DOHH2 (cell line): Measurements from ENCODE around the gene MED12.
A peak's percentile ranks its signal among the peaks of the same experiment; 100 is the strongest.

Experiments used
- H3F3A ChIP-seq: fragments of 200-600 bp; sonication (generic), shearing (Covaris generic); 2 replicates; pipeline ENCODE4 v1.6.0; 2016; ENCODE audit warnings: antibody characterized with exemption, mild to moderate bottlenecking; ENCODE audit not compliant: control insufficient read depth, insufficient read depth
- H3K27ac ChIP-seq: fragments of 200-600 bp; sonication (generic); 2 replicates; pipeline ENCODE4 v1.5.1; 2014; ENCODE audit warnings: low read depth, mild to moderate bottlenecking, low read length, moderate library complexity
- H3K27me3 ChIP-seq: fragments of 200-600 bp; sonication (generic); 2 replicates; pipeline ENCODE4 v1.6.1; 2014; ENCODE audit warnings: mild to moderate bottlenecking, low read length, mixed read lengths; ENCODE audit not compliant: control insufficient read depth
- H3K36me3 ChIP-seq: fragments of 200-600 bp; sonication (generic); 2 replicates; pipeline ENCODE4 v1.6.1; 2014; ENCODE audit warnings: mild to moderate bottlenecking, low read length, moderate library complexity, mixed read lengths; ENCODE audit not compliant: control insufficient read depth
- H3K4me1 ChIP-seq: fragments of 200-600 bp; sonication (generic); 2 replicates; pipeline ENCODE4 v1.6.1; 2014; ENCODE audit warnings: mild to moderate bottlenecking, low read length, mixed read lengths; ENCODE audit not compliant: control insufficient read depth
- H3K4me2 ChIP-seq: fragments of 200-600 bp; sonication (generic); 2 replicates; pipeline ENCODE4 v1.6.0; 2014; ENCODE audit warnings: mild to moderate bottlenecking, low read length, moderate library complexity
- H3K4me3 ChIP-seq: fragments of 200-600 bp; sonication (generic); 2 replicates; pipeline ENCODE4 v1.5.1; 2014; ENCODE audit warnings: mild to moderate bottlenecking, low read length, mixed read lengths
- H3K79me2 ChIP-seq: fragments of 200-600 bp; sonication (generic); 2 replicates; pipeline ENCODE4 v1.6.1; 2014; ENCODE audit warnings: mild to moderate bottlenecking, low read length, mixed read lengths; ENCODE audit not compliant: control insufficient read depth
- H3K9me2 ChIP-seq: fragments of 200-600 bp; sonication (generic); replicated peaks from 2 replicates; pipeline ENCODE4 v1.6.1; 2014; ENCODE audit warnings: mild to moderate bottlenecking, low read length, mixed read lengths; ENCODE audit not compliant: control insufficient read depth
- H3K9me3 ChIP-seq: fragments of 200-600 bp; sonication (generic); 2 replicates; pipeline ENCODE4 v1.6.1; 2014; ENCODE audit warnings: antibody characterized with exemption, low read length, mixed read lengths; ENCODE audit not compliant: control insufficient read depth, insufficient read depth
- H4K20me1 ChIP-seq: fragments of 200-600 bp; sonication (generic); 2 replicates; pipeline ENCODE4 v1.6.0; 2014; ENCODE audit warnings: low read depth, mild to moderate bottlenecking, antibody characterized with exemption, low read length, moderate library complexity; ENCODE audit not compliant: control insufficient read depth, insufficient read depth
- EZH2phosphoT487 ChIP-seq: fragments of 200-600 bp; sonication (generic); IDR thresholded peaks from 2 replicates; pipeline ENCODE4 v1.6.1; 2017; ENCODE audit warnings: borderline replicate concordance, mild to moderate bottlenecking, antibody characterized with exemption, low read length, moderate library complexity, mixed read lengths
- TF ChIP-seq, protein P1 (sequence below): fragments of 200-600 bp; sonication (generic); IDR thresholded peaks from one replicate; pipeline ENCODE4 v1.5.1; 2014; ENCODE audit warnings: antibody characterized with exemption, mild to moderate bottlenecking, low read depth, low read length; ENCODE audit not compliant: poor library complexity, severe bottlenecking

MED12 gene

DNA sequence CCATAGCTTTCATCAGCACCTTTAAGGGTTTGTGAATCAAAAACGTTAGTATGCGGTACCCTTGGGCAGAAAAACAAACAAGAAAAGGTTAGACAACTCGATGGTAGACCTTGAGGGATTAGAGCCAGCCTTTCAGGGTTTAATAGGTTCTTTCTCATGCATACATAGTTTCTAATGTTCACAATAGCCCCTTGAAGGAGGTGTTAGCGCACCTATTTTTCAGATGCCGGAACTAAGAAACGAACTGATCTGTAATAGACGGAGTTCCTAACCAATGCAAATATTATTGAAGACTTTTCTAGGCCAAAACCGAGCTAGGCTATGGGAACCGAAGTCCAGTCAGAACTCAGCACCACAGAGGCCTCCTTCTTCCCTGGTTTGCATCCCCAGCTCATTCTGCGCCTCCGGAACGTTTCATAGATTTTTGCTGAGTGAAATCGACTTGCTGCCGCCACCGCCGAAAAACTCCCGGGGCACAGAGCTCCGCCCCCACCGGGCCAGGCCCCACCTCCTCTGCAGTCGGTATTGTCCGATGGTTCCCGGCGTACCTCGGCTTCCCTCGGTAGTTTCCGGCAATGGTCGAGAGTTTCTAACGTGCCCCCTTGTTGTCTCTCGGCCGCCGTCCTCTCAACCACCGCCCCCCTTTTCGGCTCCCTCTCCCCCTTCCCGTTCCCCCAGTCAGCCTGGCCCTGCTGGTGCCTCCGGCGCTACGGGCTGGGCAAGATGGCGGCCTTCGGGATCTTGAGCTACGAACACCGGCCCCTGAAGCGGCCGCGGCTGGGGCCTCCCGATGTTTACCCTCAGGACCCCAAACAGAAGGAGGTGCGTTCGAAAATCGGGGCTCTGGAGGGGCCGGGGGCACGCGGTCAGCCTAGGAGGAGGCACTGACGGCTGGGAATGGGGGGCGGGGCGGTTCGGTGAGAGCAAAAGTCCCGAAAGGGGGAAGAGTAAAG lies at the start of gene MED12:
Gene MED12, plus strand, starts transcription at position 565 of the 953 bp plus-strand sequence. Its CDS starts 159 bp downstream, at position 724.
- H3K36me3 ChIP-seq = peaks cover 23% of the 10 kb centered on the region
- H3K79me2 ChIP-seq = no peaks in the 10 kb centered on the region
- H3K4me1 ChIP-seq = peaks cover 11% of the 10 kb centered on the region
- peak within 1 kb of the TSS; percentile 81 for H3K4me3 ChIP-seq
- H3K9me2 ChIP-seq = no peaks in the 10 kb centered on the region
- H3F3A ChIP-seq = no peaks in the 10 kb centered on the region
- no peak for TF ChIP-seq EZH2phosphoT487
- TF ChIP-seq, protein P1, sequence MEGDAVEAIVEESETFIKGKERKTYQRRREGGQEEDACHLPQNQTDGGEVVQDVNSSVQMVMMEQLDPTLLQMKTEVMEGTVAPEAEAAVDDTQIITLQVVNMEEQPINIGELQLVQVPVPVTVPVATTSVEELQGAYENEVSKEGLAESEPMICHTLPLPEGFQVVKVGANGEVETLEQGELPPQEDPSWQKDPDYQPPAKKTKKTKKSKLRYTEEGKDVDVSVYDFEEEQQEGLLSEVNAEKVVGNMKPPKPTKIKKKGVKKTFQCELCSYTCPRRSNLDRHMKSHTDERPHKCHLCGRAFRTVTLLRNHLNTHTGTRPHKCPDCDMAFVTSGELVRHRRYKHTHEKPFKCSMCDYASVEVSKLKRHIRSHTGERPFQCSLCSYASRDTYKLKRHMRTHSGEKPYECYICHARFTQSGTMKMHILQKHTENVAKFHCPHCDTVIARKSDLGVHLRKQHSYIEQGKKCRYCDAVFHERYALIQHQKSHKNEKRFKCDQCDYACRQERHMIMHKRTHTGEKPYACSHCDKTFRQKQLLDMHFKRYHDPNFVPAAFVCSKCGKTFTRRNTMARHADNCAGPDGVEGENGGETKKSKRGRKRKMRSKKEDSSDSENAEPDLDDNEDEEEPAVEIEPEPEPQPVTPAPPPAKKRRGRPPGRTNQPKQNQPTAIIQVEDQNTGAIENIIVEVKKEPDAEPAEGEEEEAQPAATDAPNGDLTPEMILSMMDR = no peak
- no peaks in the 10 kb centered on the region for H4K20me1 ChIP-seq
- no peaks in the 10 kb centered on the region for H3K9me3 ChIP-seq
- H3K27ac ChIP-seq = peak within 1 kb of the TSS; percentile 44
- no peaks in the 10 kb centered on the region for H3K27me3 ChIP-seq
- H3K4me2 ChIP-seq = peak within 1 kb of the TSS; percentile 77

DNA sequence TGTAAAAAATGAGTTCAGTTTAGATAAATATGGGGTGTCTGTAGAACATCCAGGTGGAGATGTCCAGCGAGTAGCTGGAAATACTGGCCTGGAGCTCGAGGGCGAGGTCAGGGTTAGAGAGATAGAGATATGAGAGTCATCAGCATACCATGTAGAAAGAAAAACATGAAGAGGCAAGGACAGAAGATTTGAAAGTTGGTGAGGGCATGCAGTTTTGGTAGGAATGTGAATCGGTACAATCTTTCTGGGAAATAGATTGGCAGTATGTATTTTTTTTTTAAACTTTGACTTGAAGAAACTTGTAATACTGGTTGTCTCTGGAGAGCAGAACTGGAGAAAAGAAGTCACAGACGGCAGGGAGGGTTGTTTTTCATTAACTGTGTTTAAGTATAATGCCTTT lies 47.9 kb upstream of the MED12 start:
- Histone ChIP-seq H3K4me2 (no peak overlapping the region), H3K4me1 (peaks cover 10% of the 10 kb centered on the region), H3K79me2 (peaks cover 23% of the 10 kb centered on the region), H3K4me3 (no peak overlapping the region), H4K20me1 (no peaks in the 10 kb centered on the region), H3K36me3 (no peaks in the 10 kb centered on the region), H3K27me3 (peaks cover 6% of the 10 kb centered on the region), H3F3A (no peaks in the 10 kb centered on the region), H3K9me2 (no peaks in the 10 kb centered on the region), H3K9me3 (no peaks in the 10 kb centered on the region), H3K27ac (no peak overlapping the region)
- TF ChIP-seq EZH2phosphoT487 = no peak
- TF ChIP-seq, protein P1 = no peak

- H3F3A ChIP-seq = no peaks in the 10 kb centered on the region
- H3K4me3 ChIP-seq = no peak overlapping the region
- H3K79me2 ChIP-seq = no peaks in the 10 kb centered on the region
- no peaks in the 10 kb centered on the region for H3K4me1 ChIP-seq
- TF ChIP-seq, protein P1 = no peak
- TF ChIP-seq EZH2phosphoT487 = no peak
- H3K9me2 ChIP-seq = no peaks in the 10 kb centered on the region
- H3K4me2 ChIP-seq = no peak overlapping the region
- no peaks in the 10 kb centered on the region for H3K9me3 ChIP-seq
- H3K36me3 ChIP-seq = no peaks in the 10 kb centered on the region
- no peaks in the 10 kb centered on the region for H4K20me1 ChIP-seq
- peaks cover 3% of the 10 kb centered on the region for H3K27me3 ChIP-seq
- no peak overlapping the region for H3K27ac ChIP-seq
Measured at GRCh38 chrX:71081330-71082123, 36.9 kb upstream of the MED12 start.
